DOHH2 (cell line): ENCODE data around the gene SYNDIG1L.

Experiments used
- H3F3A ChIP-seq: fragments of 200-600 bp; sonication (generic), shearing (Covaris generic); 2 replicates; pipeline ENCODE4 v1.6.0; 2016; ENCODE audit warnings: antibody characterized with exemption, mild to moderate bottlenecking; ENCODE audit not compliant: control insufficient read depth, insufficient read depth
- H3K27ac ChIP-seq: fragments of 200-600 bp; sonication (generic); 2 replicates; pipeline ENCODE4 v1.5.1; 2014; ENCODE audit warnings: low read depth, mild to moderate bottlenecking, low read length, moderate library complexity
- H3K27me3 ChIP-seq: fragments of 200-600 bp; sonication (generic); 2 replicates; pipeline ENCODE4 v1.6.1; 2014; ENCODE audit warnings: mild to moderate bottlenecking, low read length, mixed read lengths; ENCODE audit not compliant: control insufficient read depth
- H3K36me3 ChIP-seq: fragments of 200-600 bp; sonication (generic); 2 replicates; pipeline ENCODE4 v1.6.1; 2014; ENCODE audit warnings: mild to moderate bottlenecking, low read length, moderate library complexity, mixed read lengths; ENCODE audit not compliant: control insufficient read depth
- H3K4me1 ChIP-seq: fragments of 200-600 bp; sonication (generic); 2 replicates; pipeline ENCODE4 v1.6.1; 2014; ENCODE audit warnings: mild to moderate bottlenecking, low read length, mixed read lengths; ENCODE audit not compliant: control insufficient read depth
- H3K4me2 ChIP-seq: fragments of 200-600 bp; sonication (generic); 2 replicates; pipeline ENCODE4 v1.6.0; 2014; ENCODE audit warnings: mild to moderate bottlenecking, low read length, moderate library complexity
- H3K4me3 ChIP-seq: fragments of 200-600 bp; sonication (generic); 2 replicates; pipeline ENCODE4 v1.5.1; 2014; ENCODE audit warnings: mild to moderate bottlenecking, low read length, mixed read lengths
- H3K79me2 ChIP-seq: fragments of 200-600 bp; sonication (generic); 2 replicates; pipeline ENCODE4 v1.6.1; 2014; ENCODE audit warnings: mild to moderate bottlenecking, low read length, mixed read lengths; ENCODE audit not compliant: control insufficient read depth
- H3K9me2 ChIP-seq: fragments of 200-600 bp; sonication (generic); replicated peaks from 2 replicates; pipeline ENCODE4 v1.6.1; 2014; ENCODE audit warnings: mild to moderate bottlenecking, low read length, mixed read lengths; ENCODE audit not compliant: control insufficient read depth
- H3K9me3 ChIP-seq: fragments of 200-600 bp; sonication (generic); 2 replicates; pipeline ENCODE4 v1.6.1; 2014; ENCODE audit warnings: antibody characterized with exemption, low read length, mixed read lengths; ENCODE audit not compliant: control insufficient read depth, insufficient read depth
- H4K20me1 ChIP-seq: fragments of 200-600 bp; sonication (generic); 2 replicates; pipeline ENCODE4 v1.6.0; 2014; ENCODE audit warnings: low read depth, mild to moderate bottlenecking, antibody characterized with exemption, low read length, moderate library complexity; ENCODE audit not compliant: control insufficient read depth, insufficient read depth
- EZH2phosphoT487 ChIP-seq: fragments of 200-600 bp; sonication (generic); IDR thresholded peaks from 2 replicates; pipeline ENCODE4 v1.6.1; 2017; ENCODE audit warnings: borderline replicate concordance, mild to moderate bottlenecking, antibody characterized with exemption, low read length, moderate library complexity, mixed read lengths
- TF ChIP-seq, protein P1 (sequence below): fragments of 200-600 bp; sonication (generic); IDR thresholded peaks from one replicate; pipeline ENCODE4 v1.5.1; 2014; ENCODE audit warnings: antibody characterized with exemption, mild to moderate bottlenecking, low read depth, low read length; ENCODE audit not compliant: poor library complexity, severe bottlenecking

Gene SYNDIG1L

DNA sequence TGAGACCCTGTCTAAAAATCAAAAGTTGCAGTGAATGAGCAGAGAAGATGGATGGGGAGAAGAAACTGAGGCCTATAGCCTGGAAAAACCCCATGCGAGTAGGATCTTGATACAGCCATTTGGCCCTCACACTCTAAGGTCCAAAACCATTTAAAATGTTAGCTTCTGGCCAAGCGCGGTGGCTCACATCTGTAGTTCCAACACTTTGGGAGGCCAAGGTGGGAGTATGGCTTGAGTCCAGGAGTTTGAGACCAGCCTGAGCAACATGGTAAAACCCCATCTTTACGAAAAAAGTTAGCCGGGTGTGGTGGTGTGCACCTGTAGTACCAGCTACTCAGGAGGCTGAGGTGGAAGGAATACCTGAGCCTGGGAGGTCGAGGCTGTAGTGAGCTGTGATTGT, 58.0 kb downstream of the SYNDIG1L start:
- Histone ChIP-seq H3K4me1 (no peaks in the 10 kb centered on the region), H4K20me1 (no peaks in the 10 kb centered on the region), H3K4me2 (no peak overlapping the region), H3K36me3 (no peaks in the 10 kb centered on the region), H3F3A (no peaks in the 10 kb centered on the region), H3K79me2 (no peaks in the 10 kb centered on the region), H3K9me2 (no peaks in the 10 kb centered on the region), H3K9me3 (no peaks in the 10 kb centered on the region), H3K27me3 (peaks cover under 1% of the 10 kb centered on the region; the same call in 1 of the 2 replicates), H3K27ac (no peak overlapping the region), H3K4me3 (no peak overlapping the region)
- TF ChIP-seq, protein P1, sequence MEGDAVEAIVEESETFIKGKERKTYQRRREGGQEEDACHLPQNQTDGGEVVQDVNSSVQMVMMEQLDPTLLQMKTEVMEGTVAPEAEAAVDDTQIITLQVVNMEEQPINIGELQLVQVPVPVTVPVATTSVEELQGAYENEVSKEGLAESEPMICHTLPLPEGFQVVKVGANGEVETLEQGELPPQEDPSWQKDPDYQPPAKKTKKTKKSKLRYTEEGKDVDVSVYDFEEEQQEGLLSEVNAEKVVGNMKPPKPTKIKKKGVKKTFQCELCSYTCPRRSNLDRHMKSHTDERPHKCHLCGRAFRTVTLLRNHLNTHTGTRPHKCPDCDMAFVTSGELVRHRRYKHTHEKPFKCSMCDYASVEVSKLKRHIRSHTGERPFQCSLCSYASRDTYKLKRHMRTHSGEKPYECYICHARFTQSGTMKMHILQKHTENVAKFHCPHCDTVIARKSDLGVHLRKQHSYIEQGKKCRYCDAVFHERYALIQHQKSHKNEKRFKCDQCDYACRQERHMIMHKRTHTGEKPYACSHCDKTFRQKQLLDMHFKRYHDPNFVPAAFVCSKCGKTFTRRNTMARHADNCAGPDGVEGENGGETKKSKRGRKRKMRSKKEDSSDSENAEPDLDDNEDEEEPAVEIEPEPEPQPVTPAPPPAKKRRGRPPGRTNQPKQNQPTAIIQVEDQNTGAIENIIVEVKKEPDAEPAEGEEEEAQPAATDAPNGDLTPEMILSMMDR, result no peak
- TF ChIP-seq EZH2phosphoT487, result no peak

DNA sequence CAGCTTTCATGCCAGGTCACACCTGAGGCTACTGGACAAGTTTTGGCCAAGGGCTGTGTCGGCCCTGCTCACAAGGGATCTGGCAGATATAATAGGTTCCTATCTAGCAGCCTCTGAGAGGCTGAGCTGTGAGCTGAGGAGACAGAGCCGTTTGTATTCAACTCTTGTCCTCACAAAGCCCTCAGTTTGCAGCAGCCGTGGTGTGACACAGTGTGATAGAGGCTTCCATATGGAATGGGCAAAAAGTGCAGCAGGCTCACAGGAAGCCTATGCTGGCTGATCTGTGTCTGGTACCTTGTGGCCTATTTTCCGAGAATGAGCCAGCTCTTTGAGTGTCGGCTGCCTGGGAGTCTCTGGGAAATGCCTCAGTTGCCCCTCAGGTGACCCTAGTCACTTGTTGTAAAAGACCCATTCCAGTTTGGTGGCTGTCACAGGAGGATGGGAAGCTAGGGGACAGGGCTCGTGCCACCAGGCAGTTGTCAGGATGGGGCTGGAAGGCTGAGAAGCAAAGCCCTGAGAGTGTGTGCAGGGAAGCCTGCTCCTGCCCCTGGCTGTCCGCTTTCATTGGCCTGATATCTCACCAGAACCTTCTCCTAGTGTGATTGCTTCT, 61.6 kb downstream of the SYNDIG1L start:
- TF ChIP-seq, protein P1, result no peak
- TF ChIP-seq EZH2phosphoT487, result no peak
- H3K9me2 ChIP-seq, result no peaks in the 10 kb centered on the region
- H3F3A ChIP-seq, result no peaks in the 10 kb centered on the region
- no peak overlapping the region for H3K4me2 ChIP-seq
- H3K4me3 ChIP-seq, result no peak overlapping the region
- no peaks in the 10 kb centered on the region for H3K9me3 ChIP-seq
- H3K36me3 ChIP-seq, result no peaks in the 10 kb centered on the region
- no peaks in the 10 kb centered on the region for H3K79me2 ChIP-seq
- no peaks in the 10 kb centered on the region for H4K20me1 ChIP-seq
- peaks cover 4% of the 10 kb centered on the region; the same call in 1 of the 2 replicates for H3K27me3 ChIP-seq
- no peaks in the 10 kb centered on the region for H3K4me1 ChIP-seq
- H3K27ac ChIP-seq, result no peak overlapping the region

DNA sequence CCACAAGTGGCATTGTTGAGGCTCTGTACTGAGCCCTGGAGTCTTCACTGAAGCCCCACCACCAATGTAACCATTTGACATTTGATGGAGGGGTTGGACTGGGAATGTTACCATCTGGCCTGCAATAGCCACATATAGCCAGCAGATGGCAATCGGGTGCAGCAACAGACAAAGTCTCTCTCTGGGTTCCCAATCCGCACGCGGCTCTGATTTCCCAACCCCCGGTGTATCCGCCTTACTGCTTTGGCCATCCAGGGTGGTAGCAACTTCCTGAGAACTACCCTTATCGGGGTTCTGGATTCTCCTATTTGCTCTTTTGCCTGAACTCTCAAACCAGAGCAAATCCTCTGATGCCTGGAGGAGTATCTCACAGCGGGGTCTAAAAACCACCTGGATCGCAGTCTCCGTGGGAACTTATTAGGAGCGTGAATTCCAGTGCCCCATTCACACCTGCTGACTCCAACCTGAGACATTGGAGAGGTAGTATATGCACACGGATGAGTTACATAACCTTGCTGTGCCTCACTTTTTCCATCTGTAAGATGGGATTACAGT, 63.6 kb downstream of the SYNDIG1L start:
- Histone ChIP-seq H3K27me3 (peaks cover 4% of the 10 kb centered on the region; the same call in 1 of the 2 replicates), H3K27ac (no peak overlapping the region)

More for the DNA sequence above, 63.6 kb downstream of the SYNDIG1L start:
- no peaks in the 10 kb centered on the region for H4K20me1 ChIP-seq
- H3K4me2 ChIP-seq, result no peak overlapping the region
- H3K4me1 ChIP-seq, result no peaks in the 10 kb centered on the region
- no peaks in the 10 kb centered on the region for H3K79me2 ChIP-seq
- H3F3A ChIP-seq, result no peaks in the 10 kb centered on the region
- H3K36me3 ChIP-seq, result no peaks in the 10 kb centered on the region
- H3K9me2 ChIP-seq, result no peaks in the 10 kb centered on the region
- no peaks in the 10 kb centered on the region for H3K9me3 ChIP-seq
- no peak overlapping the region for H3K4me3 ChIP-seq
- no peak for TF ChIP-seq EZH2phosphoT487
- TF ChIP-seq, protein P1, result peak; percentile 91
